ENCODE measurements around the gene PLEKHG7.

PLEKHG7 gene

GRCh38 chr12:92757597-92758121 is 54.9 kb downstream of the PLEKHG7 start:
- H3K9me3 ChIP-seq (replicated peaks in 1 of 2; ENCODE audit: control insufficient read depth in 2 of 2, insufficient read depth in 1 of 2, low read depth in 1 of 2, low read length in 2 of 2) = no peaks in the 10 kb centered on the region
- no peak overlapping the region for H2BK15ac ChIP-seq (ENCODE audit: low read length)
- no peak overlapping the region for H3K23ac ChIP-seq (ENCODE audit: low read depth, low read length, poor library complexity)
- H3K4me2 ChIP-seq (ENCODE audit: insufficient read depth, low read length, poor library complexity, severe bottlenecking) = no peak overlapping the region
- H3K9ac ChIP-seq (ENCODE audit: low read depth, low read length, poor library complexity) = no peak overlapping the region
- H3K36me3 ChIP-seq (replicated peaks in 1 of 2; ENCODE audit: control insufficient read depth in 2 of 2, insufficient read depth in 2 of 2, low read length in 2 of 2) = no peaks in the 10 kb centered on the region
- H3K79me1 ChIP-seq (ENCODE audit: low read depth, low read length) = no peaks in the 10 kb centered on the region
- H4K91ac ChIP-seq (ENCODE audit: low read depth, low read length, poor library complexity) = no peak overlapping the region
- no peak overlapping the region for H2BK12ac ChIP-seq (ENCODE audit: low read length)
- H3K14ac ChIP-seq (ENCODE audit: low read length) = no peak overlapping the region
- no peak overlapping the region for H4K8ac ChIP-seq (ENCODE audit: low read depth, low read length)
- no peak overlapping the region for H3K4me3 ChIP-seq (ENCODE audit: low read length in 2 of 2)
- no peak overlapping the region for H2AK5ac ChIP-seq (ENCODE audit: low read depth, low read length)
- no peak for DNase-seq (ENCODE audit: low spot score)
- no CpG with 5 or more reads among the region's 5 CpGs for WGBS, 2 donors (ENCODE audit: extremely low coverage in 2 of 2, insufficient read length in 2 of 2, insufficient replicate concordance in 1 of 2)
- no peaks in the 10 kb centered on the region for H3K27me3 ChIP-seq (ENCODE audit: control insufficient read depth in 3 of 3, insufficient read depth in 3 of 3, low read depth in 1 of 3, low read length in 3 of 3)
- H3K18ac ChIP-seq (ENCODE audit: low read length) = no peak overlapping the region
- H2BK120ac ChIP-seq (ENCODE audit: low read depth, low read length) = no peak overlapping the region
- H2AFZ ChIP-seq (ENCODE audit: low read length) = no peak overlapping the region
- H3K4ac ChIP-seq (ENCODE audit: low read length) = no peak overlapping the region
- H3K27ac ChIP-seq (replicated peaks; ENCODE audit: low read length) = no peak overlapping the region
- H3K4me1 ChIP-seq (ENCODE audit: control insufficient read depth in 2 of 2, insufficient read depth in 1 of 2, low read depth in 1 of 2, low read length in 2 of 2) = no peaks in the 10 kb centered on the region
- no peak overlapping the region for H2BK5ac ChIP-seq (ENCODE audit: low read length)

- no peak overlapping the region for H3K9ac ChIP-seq (ENCODE audit: low read depth, low read length, poor library complexity)
- H3K4ac ChIP-seq (ENCODE audit: low read length) = no peak overlapping the region
- no peak overlapping the region for H3K4me3 ChIP-seq (ENCODE audit: low read length in 2 of 2)
- no peak overlapping the region for H2AFZ ChIP-seq (ENCODE audit: low read length)
- H2BK12ac ChIP-seq (ENCODE audit: low read length) = no peak overlapping the region
- H3K23ac ChIP-seq (ENCODE audit: low read depth, low read length, poor library complexity) = no peak overlapping the region
- H2BK120ac ChIP-seq (ENCODE audit: low read depth, low read length) = no peak overlapping the region
- no peak overlapping the region for H3K18ac ChIP-seq (ENCODE audit: low read length)
- H3K27me3 ChIP-seq (ENCODE audit: control insufficient read depth in 3 of 3, insufficient read depth in 3 of 3, low read depth in 1 of 3, low read length in 3 of 3) = no peaks in the 10 kb centered on the region
- no peak overlapping the region for H2BK15ac ChIP-seq (ENCODE audit: low read length)
- H4K91ac ChIP-seq (ENCODE audit: low read depth, low read length, poor library complexity) = no peak overlapping the region
- DNase-seq (ENCODE audit: low spot score) = no peak
- no peak overlapping the region for H2BK5ac ChIP-seq (ENCODE audit: low read length)
- H2AK5ac ChIP-seq (ENCODE audit: low read depth, low read length) = no peak overlapping the region
- H3K14ac ChIP-seq (ENCODE audit: low read length) = no peak overlapping the region
- no peaks in the 10 kb centered on the region for H3K36me3 ChIP-seq (replicated peaks in 1 of 2; ENCODE audit: control insufficient read depth in 2 of 2, insufficient read depth in 2 of 2, low read length in 2 of 2)
- no peak overlapping the region for H3K4me2 ChIP-seq (ENCODE audit: insufficient read depth, low read length, poor library complexity, severe bottlenecking)
- no peaks in the 10 kb centered on the region for H3K9me3 ChIP-seq (replicated peaks in 1 of 2; ENCODE audit: control insufficient read depth in 2 of 2, insufficient read depth in 1 of 2, low read depth in 1 of 2, low read length in 2 of 2)
- no peak overlapping the region for H4K8ac ChIP-seq (ENCODE audit: low read depth, low read length)
- H3K4me1 ChIP-seq (ENCODE audit: control insufficient read depth in 2 of 2, insufficient read depth in 1 of 2, low read depth in 1 of 2, low read length in 2 of 2) = peaks cover 0 to 1% of the 10 kb centered on the region in 2 donors
- H3K79me1 ChIP-seq (ENCODE audit: low read depth, low read length) = no peaks in the 10 kb centered on the region
- WGBS, 2 donors (ENCODE audit: extremely low coverage in 2 of 2, insufficient read length in 2 of 2, insufficient replicate concordance in 1 of 2) = no CpG with 5 or more reads among the region's 3 CpGs
- no peak overlapping the region for H3K27ac ChIP-seq (replicated peaks; ENCODE audit: low read length)
Measured at GRCh38 chr12:92759634-92760268, 57.0 kb downstream of the PLEKHG7 start.

- no peaks in the 10 kb centered on the region for H3K79me1 ChIP-seq (ENCODE audit: low read depth, low read length)
- no CpG with 5 or more reads among the region's 5 CpGs for WGBS, 2 donors (ENCODE audit: extremely low coverage in 2 of 2, insufficient read length in 2 of 2, insufficient replicate concordance in 1 of 2)
- H3K18ac ChIP-seq (ENCODE audit: low read length) = no peak overlapping the region
- H2BK120ac ChIP-seq (ENCODE audit: low read depth, low read length) = no peak overlapping the region
- H3K4me2 ChIP-seq (ENCODE audit: insufficient read depth, low read length, poor library complexity, severe bottlenecking) = no peak overlapping the region
- no peaks in the 10 kb centered on the region for H3K36me3 ChIP-seq (replicated peaks in 1 of 2; ENCODE audit: control insufficient read depth in 2 of 2, insufficient read depth in 2 of 2, low read length in 2 of 2)
- no peak overlapping the region for H2BK5ac ChIP-seq (ENCODE audit: low read length)
- no peaks in the 10 kb centered on the region for H3K27me3 ChIP-seq (ENCODE audit: control insufficient read depth in 3 of 3, insufficient read depth in 3 of 3, low read depth in 1 of 3, low read length in 3 of 3)
- H2AK5ac ChIP-seq (ENCODE audit: low read depth, low read length) = no peak overlapping the region
- no peak overlapping the region for H3K9ac ChIP-seq (ENCODE audit: low read depth, low read length, poor library complexity)
- no peak overlapping the region for H3K14ac ChIP-seq (ENCODE audit: low read length)
- H4K8ac ChIP-seq (ENCODE audit: low read depth, low read length) = no peak overlapping the region
- no peak overlapping the region for H3K4me3 ChIP-seq (ENCODE audit: low read length in 2 of 2)
- H4K91ac ChIP-seq (ENCODE audit: low read depth, low read length, poor library complexity) = no peak overlapping the region
- H2AFZ ChIP-seq (ENCODE audit: low read length) = no peak overlapping the region
- H3K9me3 ChIP-seq (replicated peaks in 1 of 2; ENCODE audit: control insufficient read depth in 2 of 2, insufficient read depth in 1 of 2, low read depth in 1 of 2, low read length in 2 of 2) = no peaks in the 10 kb centered on the region
- no peak for DNase-seq (ENCODE audit: low spot score)
- H3K4me1 ChIP-seq (ENCODE audit: control insufficient read depth in 2 of 2, insufficient read depth in 1 of 2, low read depth in 1 of 2, low read length in 2 of 2) = peaks cover 0 to 3% of the 10 kb centered on the region in 2 donors
- H2BK12ac ChIP-seq (ENCODE audit: low read length) = no peak overlapping the region
- no peak overlapping the region for H2BK15ac ChIP-seq (ENCODE audit: low read length)
- H3K27ac ChIP-seq (replicated peaks; ENCODE audit: low read length) = no peak overlapping the region
- H3K23ac ChIP-seq (ENCODE audit: low read depth, low read length, poor library complexity) = no peak overlapping the region
- no peak overlapping the region for H3K4ac ChIP-seq (ENCODE audit: low read length)
Measured at GRCh38 chr12:92762773-92763172, 60.0 kb downstream of the PLEKHG7 start.

- H3K4me1 ChIP-seq (ENCODE audit: control insufficient read depth in 2 of 2, insufficient read depth in 1 of 2, low read depth in 1 of 2, low read length in 2 of 2) = peaks cover 3 to 11% of the 10 kb centered on the region in 2 donors
- no peak for DNase-seq (ENCODE audit: low spot score)
- H3K23ac ChIP-seq (ENCODE audit: low read depth, low read length, poor library complexity) = no peak overlapping the region
- no peak overlapping the region for H3K4me2 ChIP-seq (ENCODE audit: insufficient read depth, low read length, poor library complexity, severe bottlenecking)
- no peak overlapping the region for H3K9ac ChIP-seq (ENCODE audit: low read depth, low read length, poor library complexity)
- H2AK5ac ChIP-seq (ENCODE audit: low read depth, low read length) = no peak overlapping the region
- H2BK15ac ChIP-seq (ENCODE audit: low read length) = no peak overlapping the region
- no peak overlapping the region for H3K14ac ChIP-seq (ENCODE audit: low read length)
- H2BK120ac ChIP-seq (ENCODE audit: low read depth, low read length) = no peak overlapping the region
- H3K27me3 ChIP-seq (ENCODE audit: control insufficient read depth in 3 of 3, insufficient read depth in 3 of 3, low read depth in 1 of 3, low read length in 3 of 3) = no peaks in the 10 kb centered on the region
- no CpG with 5 or more reads among the region's 5 CpGs for WGBS, 2 donors (ENCODE audit: extremely low coverage in 2 of 2, insufficient read length in 2 of 2, insufficient replicate concordance in 1 of 2)
- no peak overlapping the region for H4K8ac ChIP-seq (ENCODE audit: low read depth, low read length)
- H4K91ac ChIP-seq (ENCODE audit: low read depth, low read length, poor library complexity) = no peak overlapping the region
- no peak overlapping the region for H2AFZ ChIP-seq (ENCODE audit: low read length)
- H3K9me3 ChIP-seq (replicated peaks in 1 of 2; ENCODE audit: control insufficient read depth in 2 of 2, insufficient read depth in 1 of 2, low read depth in 1 of 2, low read length in 2 of 2) = no peaks in the 10 kb centered on the region
- H2BK5ac ChIP-seq (ENCODE audit: low read length) = no peak overlapping the region
- no peak overlapping the region for H3K4ac ChIP-seq (ENCODE audit: low read length)
- H3K79me1 ChIP-seq (ENCODE audit: low read depth, low read length) = no peaks in the 10 kb centered on the region
- H2BK12ac ChIP-seq (ENCODE audit: low read length) = no peak overlapping the region
- H3K36me3 ChIP-seq (replicated peaks in 1 of 2; ENCODE audit: control insufficient read depth in 2 of 2, insufficient read depth in 2 of 2, low read length in 2 of 2) = no peaks in the 10 kb centered on the region
- H3K18ac ChIP-seq (ENCODE audit: low read length) = no peak overlapping the region
- no peak overlapping the region for H3K4me3 ChIP-seq (ENCODE audit: low read length in 2 of 2)
- no peak overlapping the region for H3K27ac ChIP-seq (replicated peaks; ENCODE audit: low read length)
Measured at GRCh38 chr12:92764831-92765230, 62.0 kb downstream of the PLEKHG7 start.
